Measurements from ENCODE around the gene VWA3A. TPM values are rescaled to one million over a fixed set of nuclear protein-coding genes. Genes with fewer than 3 reads are reported as not detected.

The VWA3A gene
- total RNA-seq, 1 donor from 2014 or later, result 4.7 TPM

DNA sequence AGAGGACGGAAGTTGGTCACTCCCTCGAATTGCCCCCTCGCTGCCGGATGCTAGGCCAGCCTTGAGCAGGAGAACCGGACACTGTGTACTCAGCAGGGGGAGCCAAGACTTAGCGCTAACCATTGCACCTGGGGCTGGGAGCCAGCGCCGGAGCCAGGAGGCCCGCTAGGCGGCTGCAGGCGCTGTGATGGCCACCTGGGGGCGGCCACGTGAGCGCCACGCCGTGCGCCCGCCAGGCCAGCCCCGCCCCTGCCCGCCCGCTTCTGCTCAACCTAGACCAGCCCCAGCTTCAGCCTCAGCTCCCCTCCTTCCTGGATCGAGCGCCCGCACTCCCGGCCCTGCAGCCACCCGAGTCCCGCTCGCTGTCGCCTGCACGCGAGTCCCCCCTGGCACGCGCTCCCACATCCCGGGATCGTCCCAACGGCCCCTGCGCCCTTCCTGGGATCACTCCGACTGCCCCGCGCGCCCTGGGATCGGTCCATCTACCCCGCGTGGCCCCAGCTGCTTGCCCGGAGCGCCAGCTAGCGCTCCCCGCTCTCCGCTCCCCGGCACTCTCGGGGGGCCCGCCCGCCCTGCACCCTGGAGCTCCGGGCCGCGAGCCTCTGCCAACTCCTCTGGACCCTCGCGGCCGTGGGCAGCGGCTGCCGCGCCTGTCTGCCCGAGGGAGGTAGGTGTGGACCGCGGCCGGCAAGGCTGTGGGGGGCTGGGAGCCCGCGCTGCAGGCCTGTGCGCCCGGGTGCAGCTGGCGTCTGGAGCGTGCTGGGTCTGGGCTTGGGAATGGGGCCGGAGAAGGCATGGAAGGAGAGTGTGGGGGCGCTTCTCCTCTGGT lies 113.9 kb downstream of the VWA3A start, which contains the start of gene EEF2K:
Gene EEF2K, plus strand, starts transcription at position 266 of the 829 bp plus-strand sequence. CDS start 19,452 bp downstream, outside the sequence.
- DNase-seq (ENCODE audit: extremely low spot score, unreplicated experiment), result peak; percentile 92
- TF ChIP-seq, protein P1, sequence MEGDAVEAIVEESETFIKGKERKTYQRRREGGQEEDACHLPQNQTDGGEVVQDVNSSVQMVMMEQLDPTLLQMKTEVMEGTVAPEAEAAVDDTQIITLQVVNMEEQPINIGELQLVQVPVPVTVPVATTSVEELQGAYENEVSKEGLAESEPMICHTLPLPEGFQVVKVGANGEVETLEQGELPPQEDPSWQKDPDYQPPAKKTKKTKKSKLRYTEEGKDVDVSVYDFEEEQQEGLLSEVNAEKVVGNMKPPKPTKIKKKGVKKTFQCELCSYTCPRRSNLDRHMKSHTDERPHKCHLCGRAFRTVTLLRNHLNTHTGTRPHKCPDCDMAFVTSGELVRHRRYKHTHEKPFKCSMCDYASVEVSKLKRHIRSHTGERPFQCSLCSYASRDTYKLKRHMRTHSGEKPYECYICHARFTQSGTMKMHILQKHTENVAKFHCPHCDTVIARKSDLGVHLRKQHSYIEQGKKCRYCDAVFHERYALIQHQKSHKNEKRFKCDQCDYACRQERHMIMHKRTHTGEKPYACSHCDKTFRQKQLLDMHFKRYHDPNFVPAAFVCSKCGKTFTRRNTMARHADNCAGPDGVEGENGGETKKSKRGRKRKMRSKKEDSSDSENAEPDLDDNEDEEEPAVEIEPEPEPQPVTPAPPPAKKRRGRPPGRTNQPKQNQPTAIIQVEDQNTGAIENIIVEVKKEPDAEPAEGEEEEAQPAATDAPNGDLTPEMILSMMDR (conservative IDR thresholded peaks at IDR 0.05), result peak; percentile 88
- peaks cover 5% of the 10 kb centered on the region for H3K9me3 Mint-ChIP-seq
- peak within 1 kb of the TSS; percentile 98 for H3K4me3 Mint-ChIP-seq
- peak within 1 kb of the TSS; percentile 87 for H3K27ac Mint-ChIP-seq
- H3K36me3 Mint-ChIP-seq, result peaks cover 4% of the 10 kb centered on the region
- no peaks in the 10 kb centered on the region for H3K27me3 Mint-ChIP-seq
- H3K4me1 Mint-ChIP-seq (ENCODE audit: unreplicated experiment), result peaks cover 15% of the 10 kb centered on the region

Other genes with a start within 250 kb of the VWA3A start
- gene NPIPB4, start 234.8 kb upstream of the VWA3A start, total RNA-seq (ENCODE audit: low replicate concordance), result 72.4 and 96.8 TPM in 2 replicates
- gene UQCRC2, start 139.2 kb upstream of the VWA3A start, total RNA-seq (ENCODE audit: low replicate concordance), result 231 and 278 TPM in 2 replicates
- not detected in 2 replicates for gene PDZD9, start 91.4 kb upstream of the VWA3A start, total RNA-seq (ENCODE audit: low replicate concordance)
- gene MOSMO, start 84.4 kb upstream of the VWA3A start, total RNA-seq (ENCODE audit: low replicate concordance), result 12.2 and 13.5 TPM in 2 replicates
- gene SDR42E2, start 70.0 kb downstream of the VWA3A start, total RNA-seq (ENCODE audit: low replicate concordance), result 0.19 TPM in 1 of 2 replicates, not detected in the other
- 16.2 and 22.5 TPM in 2 replicates for gene EEF2K, start 113.7 kb downstream of the VWA3A start, total RNA-seq (ENCODE audit: low replicate concordance)
- gene POLR3E, start 204.9 kb downstream of the VWA3A start, total RNA-seq (ENCODE audit: low replicate concordance), result 52.9 and 56.6 TPM in 2 replicates